IPS-20b (cell line): ENCODE results near the gene KCNG1.
A peak's percentile ranks its signal among the peaks of the same experiment; 100 is the strongest.

Experiments
- H3K27ac ChIP-seq: one replicate; pipeline ENCODE4 v1.5.1; 2013; ENCODE audit warnings: low read length
- H3K27me3 ChIP-seq: 2 replicates; pipeline ENCODE4 v1.6.1; 2013; ENCODE audit warnings: mild to moderate bottlenecking, low read length, inconsistent platforms; ENCODE audit not compliant: insufficient read depth
- H3K36me3 ChIP-seq: 2 replicates; pipeline ENCODE4 v1.6.1; 2013; ENCODE audit warnings: low read depth, mild to moderate bottlenecking, inconsistent platforms, low read length, moderate library complexity; ENCODE audit not compliant: insufficient read depth
- H3K4me1 ChIP-seq: 2 replicates; pipeline ENCODE4 v1.6.1; 2013; ENCODE audit warnings: mild to moderate bottlenecking, control low read depth, inconsistent platforms, low read length, moderate library complexity; ENCODE audit not compliant: insufficient read depth
- H3K4me3 ChIP-seq: 2 replicates; pipeline ENCODE4 v1.5.1; 2013; ENCODE audit warnings: mild to moderate bottlenecking, low read length, inconsistent platforms
- H3K9ac ChIP-seq: 2 replicates; pipeline ENCODE4 v1.6.1; 2013; ENCODE audit warnings: low read depth, mild to moderate bottlenecking, inconsistent platforms, low read length, moderate library complexity
- H3K9me3 ChIP-seq: 2 replicates; pipeline ENCODE4 v1.6.1; 2013; ENCODE audit warnings: mild to moderate bottlenecking, low read depth, low read length, inconsistent platforms; ENCODE audit not compliant: insufficient read depth

The KCNG1 gene

DNA sequence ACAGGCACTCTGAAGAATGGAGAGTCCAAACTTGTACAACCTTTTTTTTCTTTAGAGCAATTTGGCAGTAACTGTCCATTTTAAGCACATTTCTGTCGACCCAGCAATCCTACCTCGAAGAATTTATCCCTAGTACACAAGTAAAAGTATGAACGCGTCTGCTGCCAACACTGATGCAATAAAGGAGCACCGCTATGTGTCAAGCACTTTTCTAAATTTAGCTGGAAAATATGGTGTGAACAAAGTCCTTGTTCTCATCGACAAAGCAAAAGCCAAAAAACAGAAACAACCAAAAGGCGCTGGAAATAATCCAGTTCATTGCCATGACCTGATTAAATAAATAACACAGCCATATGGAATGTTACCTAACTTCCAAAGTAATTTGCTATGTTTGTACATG lies 65.6 kb downstream of the KCNG1 start:
- peak overlapping the region; percentile 99 for H3K27ac ChIP-seq
- H3K4me3 ChIP-seq: peak overlapping the region; percentile 92
- H3K9me3 ChIP-seq: no peaks in the 10 kb centered on the region
- H3K4me1 ChIP-seq: peaks cover 9% of the 10 kb centered on the region; the same call in 1 of the 2 replicates
- peaks cover 41% of the 10 kb centered on the region for H3K36me3 ChIP-seq
- H3K27me3 ChIP-seq: no peaks in the 10 kb centered on the region
- peak overlapping the region; percentile 99 for H3K9ac ChIP-seq

DNA sequence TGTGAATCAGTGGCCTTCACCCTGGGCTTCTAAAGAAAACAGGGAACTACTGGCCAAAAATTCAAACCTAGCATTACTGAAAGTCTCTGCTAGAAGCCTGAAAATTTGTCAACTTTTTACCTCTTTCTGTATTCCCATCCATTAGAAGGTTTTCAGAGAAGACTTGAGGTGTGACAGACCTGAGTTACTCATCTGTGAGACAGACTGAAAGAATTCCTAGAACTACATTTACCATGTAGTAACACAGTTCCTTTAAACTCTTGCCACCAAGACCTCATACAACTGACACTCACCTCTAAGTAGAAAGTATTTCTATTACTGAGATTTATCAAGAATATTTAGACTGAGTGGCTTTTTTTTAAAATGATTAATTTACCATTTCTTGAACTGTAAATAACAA lies 69.1 kb downstream of the KCNG1 start:
- H3K27me3 ChIP-seq: no peaks in the 10 kb centered on the region
- peaks cover 61% of the 10 kb centered on the region for H3K36me3 ChIP-seq
- peaks cover 9% of the 10 kb centered on the region; the same call in 1 of the 2 replicates for H3K4me1 ChIP-seq
- no peaks in the 10 kb centered on the region for H3K9me3 ChIP-seq
- no peak overlapping the region for H3K4me3 ChIP-seq
- no peak overlapping the region for H3K9ac ChIP-seq
- no peak overlapping the region for H3K27ac ChIP-seq
